ENCODE measurements around the gene GPR62. TPM values are rescaled to one million over a fixed set of nuclear protein-coding genes. Genes with fewer than 3 reads are reported as not detected.
A peak's percentile ranks its signal among the peaks of the same experiment; 100 is the strongest.

Gene GPR62
- polyA plus RNA-seq, 3 donors = not detected

DNA sequence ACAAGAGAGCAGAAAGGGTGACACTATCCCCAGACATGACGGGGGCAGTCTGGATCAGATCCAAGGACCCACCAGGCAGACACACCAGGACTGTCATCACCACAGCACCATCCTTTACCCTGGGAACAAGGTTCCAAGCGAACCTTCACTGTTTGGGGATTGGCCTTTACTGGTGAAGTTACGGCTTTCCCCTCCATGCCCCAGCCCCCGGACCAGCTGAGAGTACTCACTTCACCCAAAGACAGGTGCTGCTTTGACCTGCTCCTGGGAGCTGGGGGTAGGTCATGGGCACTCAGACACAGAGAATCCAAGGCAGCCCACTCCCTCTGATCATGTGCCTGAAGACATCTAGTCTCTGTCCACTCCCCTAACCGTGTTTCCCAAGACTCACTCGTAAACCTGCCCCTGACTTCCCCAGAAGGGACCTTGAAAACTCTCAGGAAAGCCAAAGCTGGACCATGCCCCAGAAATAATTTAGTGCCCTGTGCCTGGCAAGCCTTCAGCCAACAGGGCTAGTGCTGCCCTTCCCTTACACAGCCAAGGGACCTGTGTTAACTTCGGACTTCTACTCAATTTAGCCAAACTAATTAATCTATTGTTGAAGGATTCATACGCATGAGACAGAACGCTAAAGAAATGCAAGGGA is 16.3 kb upstream of the GPR62 start:
- H2AFZ ChIP-seq (ENCODE audit: insufficient read depth, low read depth, low read length, poor library complexity, severe bottlenecking) = no peak overlapping the region
- no peaks in the 10 kb centered on the region for H3K27me3 ChIP-seq (ENCODE audit: control insufficient read depth in 2 of 2, insufficient read depth in 2 of 2, low read length in 2 of 2)
- H3K4me1 ChIP-seq (ENCODE audit: control insufficient read depth in 1 of 2, insufficient read depth in 2 of 2, low read length in 2 of 2) = peaks cover 22 to 27% of the 10 kb centered on the region in 2 donors
- 91% methylated on average over 3 of the region's 9 CpGs for WGBS (ENCODE audit: insufficient coverage)
- Mint-ChIP-seq H3K27me3 (ENCODE audit: low read depth in 3 of 3) (no peaks in the 10 kb centered on the region), H3K4me3 (peak overlapping the region in 1 of 2 donors; percentile 9), H3K36me3 (peaks cover 48 to 52% of the 10 kb centered on the region in 2 donors), H3K4me1 (peaks cover 28% of the 10 kb centered on the region), H3K27ac (no peak overlapping the region), H3K9me3 (peaks cover 0 to 2% (median 0%) of the 10 kb centered on the region in 7 donors)
- peaks cover 19% of the 10 kb centered on the region for H3K79me2 ChIP-seq (ENCODE audit: insufficient read depth, low read length)
- no peaks in the 10 kb centered on the region for H4K20me1 ChIP-seq (ENCODE audit: insufficient read depth, low read length)
- H3K36me3 ChIP-seq (replicated peaks in 1 of 2; ENCODE audit: control insufficient read depth in 1 of 2, insufficient read depth in 2 of 2, low read length in 2 of 2) = peaks cover 38 to 55% of the 10 kb centered on the region in 2 donors
- H3K4me2 ChIP-seq (replicated peaks; ENCODE audit: extremely low read depth, low read length, poor library complexity, severe bottlenecking) = no peak overlapping the region
- TF ChIP-seq, protein P1, sequence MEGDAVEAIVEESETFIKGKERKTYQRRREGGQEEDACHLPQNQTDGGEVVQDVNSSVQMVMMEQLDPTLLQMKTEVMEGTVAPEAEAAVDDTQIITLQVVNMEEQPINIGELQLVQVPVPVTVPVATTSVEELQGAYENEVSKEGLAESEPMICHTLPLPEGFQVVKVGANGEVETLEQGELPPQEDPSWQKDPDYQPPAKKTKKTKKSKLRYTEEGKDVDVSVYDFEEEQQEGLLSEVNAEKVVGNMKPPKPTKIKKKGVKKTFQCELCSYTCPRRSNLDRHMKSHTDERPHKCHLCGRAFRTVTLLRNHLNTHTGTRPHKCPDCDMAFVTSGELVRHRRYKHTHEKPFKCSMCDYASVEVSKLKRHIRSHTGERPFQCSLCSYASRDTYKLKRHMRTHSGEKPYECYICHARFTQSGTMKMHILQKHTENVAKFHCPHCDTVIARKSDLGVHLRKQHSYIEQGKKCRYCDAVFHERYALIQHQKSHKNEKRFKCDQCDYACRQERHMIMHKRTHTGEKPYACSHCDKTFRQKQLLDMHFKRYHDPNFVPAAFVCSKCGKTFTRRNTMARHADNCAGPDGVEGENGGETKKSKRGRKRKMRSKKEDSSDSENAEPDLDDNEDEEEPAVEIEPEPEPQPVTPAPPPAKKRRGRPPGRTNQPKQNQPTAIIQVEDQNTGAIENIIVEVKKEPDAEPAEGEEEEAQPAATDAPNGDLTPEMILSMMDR (IDR thresholded peaks at IDR 0.05) = no peak
- H3K4me3 ChIP-seq (replicated peaks in 1 of 3; ENCODE audit: low read depth in 2 of 3, low read length in 3 of 3) = no peak overlapping the region
- DNase-seq = no peak
- no peaks in the 10 kb centered on the region for H3K9me3 ChIP-seq (replicated peaks in 1 of 2; ENCODE audit: control insufficient read depth in 1 of 2, insufficient read depth in 1 of 2, low read length in 2 of 2)
- no peak overlapping the region for H3K27ac ChIP-seq (ENCODE audit: low read depth in 1 of 2, low read length in 2 of 2)
- H3K9ac ChIP-seq (ENCODE audit: insufficient read depth, low read length, poor library complexity, severe bottlenecking) = no peak overlapping the region
- intact Hi-C loops (cut with micrococcal nuclease) = loop anchor here in 1 of 2 donors (5.0 kb wide), 1 partner anchor 183 kb away; no protein-coding TSS in a partner anchor

DNA sequence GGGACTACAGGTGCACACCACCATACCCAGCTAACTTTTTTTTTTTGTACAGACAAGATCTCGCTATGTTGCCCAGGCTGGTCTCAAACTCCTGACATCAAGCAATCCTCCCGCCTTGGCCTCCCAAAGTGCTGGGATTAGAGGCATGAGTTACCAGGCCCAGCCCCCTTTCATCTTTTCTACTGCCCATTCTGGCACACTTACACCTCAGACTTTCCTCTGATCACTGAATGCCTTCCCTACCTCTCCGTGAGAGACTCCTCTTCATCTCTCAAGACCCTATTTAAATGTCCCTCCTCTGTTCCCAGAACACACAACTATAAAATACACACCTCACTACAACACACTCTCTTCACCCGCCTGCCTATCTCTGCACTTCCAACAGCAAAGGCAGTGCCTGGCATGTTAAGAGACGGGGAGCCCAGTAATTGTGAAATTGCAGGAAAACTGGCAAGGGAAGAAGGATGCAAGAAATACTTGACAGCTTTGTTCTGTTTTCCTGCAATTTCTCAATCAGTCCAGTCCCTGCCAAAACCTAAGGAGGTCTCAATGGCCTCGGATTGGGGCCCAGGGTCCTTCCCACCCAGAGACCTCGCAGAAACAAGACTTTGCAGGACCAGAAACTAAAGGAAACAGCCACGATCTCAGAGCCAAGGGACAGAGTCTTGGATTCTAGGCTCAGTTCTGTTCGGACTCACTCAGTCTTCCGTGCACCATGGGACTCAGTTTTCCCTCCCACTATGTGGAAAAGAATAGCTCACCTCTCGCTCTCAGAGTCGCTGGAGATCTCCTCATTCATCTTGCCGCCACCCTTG is 14.3 kb upstream of the GPR62 start:
- peaks cover 28 to 34% of the 10 kb centered on the region in 2 donors for H3K36me3 Mint-ChIP-seq
- WGBS (ENCODE audit: insufficient coverage) = 15% methylated on average over 10 of the region's 13 CpGs
- H3K27me3 Mint-ChIP-seq (ENCODE audit: low read depth in 3 of 3) = no peaks in the 10 kb centered on the region
- H3K9ac ChIP-seq (ENCODE audit: insufficient read depth, low read length, poor library complexity, severe bottlenecking) = peak overlapping the region; percentile 73
- peaks cover 0 to 2% (median 0%) of the 10 kb centered on the region in 7 donors for H3K9me3 Mint-ChIP-seq
- H3K79me2 ChIP-seq (ENCODE audit: insufficient read depth, low read length) = peaks cover 19% of the 10 kb centered on the region
- H3K4me2 ChIP-seq (replicated peaks; ENCODE audit: extremely low read depth, low read length, poor library complexity, severe bottlenecking) = peak overlapping the region; percentile 96
- DNase-seq = no peak
- peak overlapping the region; percentile 86 to 90 for H3K4me3 Mint-ChIP-seq
- no peaks in the 10 kb centered on the region for H4K20me1 ChIP-seq (ENCODE audit: insufficient read depth, low read length)
- peak overlapping the region in 1 of 2 donors; percentile 60 for H3K27ac ChIP-seq (ENCODE audit: low read depth in 1 of 2, low read length in 2 of 2)
- intact Hi-C loops (cut with micrococcal nuclease) = loop anchor here (5.0 kb wide), 3 partner anchors 116 to 201 kb away; partner anchors contain the start of gene DUSP7 (in 1 of the 2)
- H3K9me3 ChIP-seq (replicated peaks in 1 of 2; ENCODE audit: control insufficient read depth in 1 of 2, insufficient read depth in 1 of 2, low read length in 2 of 2) = no peaks in the 10 kb centered on the region
- TF ChIP-seq, protein P1 (IDR thresholded peaks at IDR 0.05) = no peak
- peaks cover 22 to 27% of the 10 kb centered on the region in 2 donors for H3K4me1 ChIP-seq (ENCODE audit: control insufficient read depth in 1 of 2, insufficient read depth in 2 of 2, low read length in 2 of 2)
- peak overlapping the region; percentile 54 to 90 (median 61) for H3K4me3 ChIP-seq (replicated peaks in 1 of 3; ENCODE audit: low read depth in 2 of 3, low read length in 3 of 3)
- H3K27me3 ChIP-seq (ENCODE audit: control insufficient read depth in 2 of 2, insufficient read depth in 2 of 2, low read length in 2 of 2) = no peaks in the 10 kb centered on the region
- H3K36me3 ChIP-seq (replicated peaks in 1 of 2; ENCODE audit: control insufficient read depth in 1 of 2, insufficient read depth in 2 of 2, low read length in 2 of 2) = peaks cover 24 to 36% of the 10 kb centered on the region in 2 donors
- H3K27ac Mint-ChIP-seq = peak overlapping the region in 2 of 7 donors; percentile 14 to 69
- peak overlapping the region; percentile 95 for H2AFZ ChIP-seq (ENCODE audit: insufficient read depth, low read depth, low read length, poor library complexity, severe bottlenecking)
- H3K4me1 Mint-ChIP-seq = peaks cover 28% of the 10 kb centered on the region
